GM12865 (cell line): Measurements from ENCODE around the gene BMPR2.

ENCODE experiments used
- DNase-seq: peaks from one replicate; pipeline ENCODE4 v3.0.0; 2010; ENCODE audit warnings: low read depth
- H3K4me3 ChIP-seq: 2 replicates; pipeline ENCODE4 v1.5.1; 2011; ENCODE audit warnings: mild to moderate bottlenecking, low read depth, low read length, control low read depth
- CTCF ChIP-seq: IDR thresholded peaks from 2 replicates; pipeline ENCODE4 v1.5.1; 2011; ENCODE audit warnings: low read length, control low read depth, low read depth, inconsistent platforms; ENCODE audit not compliant: insufficient read depth; ENCODE audit errors: missing control alignments

Gene BMPR2

GRCh38 chr2:202604699-202605098 is 228.6 kb downstream of the BMPR2 start:
- TF ChIP-seq CTCF: no peak
- no peak overlapping the region for H3K4me3 ChIP-seq
- peak; percentile 36 for DNase-seq

GRCh38 chr2:202605174-202605573 is 229.0 kb downstream of the BMPR2 start:
- no peak for DNase-seq
- H3K4me3 ChIP-seq: no peak overlapping the region
- no peak for TF ChIP-seq CTCF

GRCh38 chr2:202608142-202608852 is 232.2 kb downstream of the BMPR2 start:
- peak; percentile 57 for DNase-seq
- no peak overlapping the region for H3K4me3 ChIP-seq
- no peak for TF ChIP-seq CTCF

- no peak for TF ChIP-seq CTCF
- H3K4me3 ChIP-seq: no peak overlapping the region
- DNase-seq: peak; percentile 87
Measured at GRCh38 chr2:202609381-202610145, 233.4 kb downstream of the BMPR2 start.

GRCh38 chr2:202610380-202610779 is 234.3 kb downstream of the BMPR2 start:
- no peak for DNase-seq
- TF ChIP-seq CTCF: no peak
- no peak overlapping the region for H3K4me3 ChIP-seq

- no peak for DNase-seq
- TF ChIP-seq CTCF: no peak
- no peak overlapping the region for H3K4me3 ChIP-seq
Measured at GRCh38 chr2:202612145-202612544, 236.0 kb downstream of the BMPR2 start.
